Fibroblast of mammary gland (primary cell): ENCODE data around the gene HEATR1.

Experiments
- DNase-seq: peaks from one replicate; pipeline ENCODE4 v3.0.0-alpha.2; 2010; ENCODE audit warnings: low read depth
- H3K4me3 ChIP-seq: 2 replicates; pipeline ENCODE4 v1.5.1; 2011; ENCODE audit warnings: low read depth, mild to moderate bottlenecking, low read length, moderate library complexity; ENCODE audit not compliant: control insufficient read depth
- TF ChIP-seq, protein P1 (sequence below): conservative IDR thresholded peaks from 2 replicates; pipeline ENCODE4 v1.5.1; 2011; ENCODE audit warnings: low read depth, low read length, inconsistent platforms; ENCODE audit not compliant: control insufficient read depth, insufficient read depth

The HEATR1 gene, protein sequence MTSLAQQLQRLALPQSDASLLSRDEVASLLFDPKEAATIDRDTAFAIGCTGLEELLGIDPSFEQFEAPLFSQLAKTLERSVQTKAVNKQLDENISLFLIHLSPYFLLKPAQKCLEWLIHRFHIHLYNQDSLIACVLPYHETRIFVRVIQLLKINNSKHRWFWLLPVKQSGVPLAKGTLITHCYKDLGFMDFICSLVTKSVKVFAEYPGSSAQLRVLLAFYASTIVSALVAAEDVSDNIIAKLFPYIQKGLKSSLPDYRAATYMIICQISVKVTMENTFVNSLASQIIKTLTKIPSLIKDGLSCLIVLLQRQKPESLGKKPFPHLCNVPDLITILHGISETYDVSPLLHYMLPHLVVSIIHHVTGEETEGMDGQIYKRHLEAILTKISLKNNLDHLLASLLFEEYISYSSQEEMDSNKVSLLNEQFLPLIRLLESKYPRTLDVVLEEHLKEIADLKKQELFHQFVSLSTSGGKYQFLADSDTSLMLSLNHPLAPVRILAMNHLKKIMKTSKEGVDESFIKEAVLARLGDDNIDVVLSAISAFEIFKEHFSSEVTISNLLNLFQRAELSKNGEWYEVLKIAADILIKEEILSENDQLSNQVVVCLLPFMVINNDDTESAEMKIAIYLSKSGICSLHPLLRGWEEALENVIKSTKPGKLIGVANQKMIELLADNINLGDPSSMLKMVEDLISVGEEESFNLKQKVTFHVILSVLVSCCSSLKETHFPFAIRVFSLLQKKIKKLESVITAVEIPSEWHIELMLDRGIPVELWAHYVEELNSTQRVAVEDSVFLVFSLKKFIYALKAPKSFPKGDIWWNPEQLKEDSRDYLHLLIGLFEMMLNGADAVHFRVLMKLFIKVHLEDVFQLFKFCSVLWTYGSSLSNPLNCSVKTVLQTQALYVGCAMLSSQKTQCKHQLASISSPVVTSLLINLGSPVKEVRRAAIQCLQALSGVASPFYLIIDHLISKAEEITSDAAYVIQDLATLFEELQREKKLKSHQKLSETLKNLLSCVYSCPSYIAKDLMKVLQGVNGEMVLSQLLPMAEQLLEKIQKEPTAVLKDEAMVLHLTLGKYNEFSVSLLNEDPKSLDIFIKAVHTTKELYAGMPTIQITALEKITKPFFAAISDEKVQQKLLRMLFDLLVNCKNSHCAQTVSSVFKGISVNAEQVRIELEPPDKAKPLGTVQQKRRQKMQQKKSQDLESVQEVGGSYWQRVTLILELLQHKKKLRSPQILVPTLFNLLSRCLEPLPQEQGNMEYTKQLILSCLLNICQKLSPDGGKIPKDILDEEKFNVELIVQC (N-terminal part only)

DNA sequence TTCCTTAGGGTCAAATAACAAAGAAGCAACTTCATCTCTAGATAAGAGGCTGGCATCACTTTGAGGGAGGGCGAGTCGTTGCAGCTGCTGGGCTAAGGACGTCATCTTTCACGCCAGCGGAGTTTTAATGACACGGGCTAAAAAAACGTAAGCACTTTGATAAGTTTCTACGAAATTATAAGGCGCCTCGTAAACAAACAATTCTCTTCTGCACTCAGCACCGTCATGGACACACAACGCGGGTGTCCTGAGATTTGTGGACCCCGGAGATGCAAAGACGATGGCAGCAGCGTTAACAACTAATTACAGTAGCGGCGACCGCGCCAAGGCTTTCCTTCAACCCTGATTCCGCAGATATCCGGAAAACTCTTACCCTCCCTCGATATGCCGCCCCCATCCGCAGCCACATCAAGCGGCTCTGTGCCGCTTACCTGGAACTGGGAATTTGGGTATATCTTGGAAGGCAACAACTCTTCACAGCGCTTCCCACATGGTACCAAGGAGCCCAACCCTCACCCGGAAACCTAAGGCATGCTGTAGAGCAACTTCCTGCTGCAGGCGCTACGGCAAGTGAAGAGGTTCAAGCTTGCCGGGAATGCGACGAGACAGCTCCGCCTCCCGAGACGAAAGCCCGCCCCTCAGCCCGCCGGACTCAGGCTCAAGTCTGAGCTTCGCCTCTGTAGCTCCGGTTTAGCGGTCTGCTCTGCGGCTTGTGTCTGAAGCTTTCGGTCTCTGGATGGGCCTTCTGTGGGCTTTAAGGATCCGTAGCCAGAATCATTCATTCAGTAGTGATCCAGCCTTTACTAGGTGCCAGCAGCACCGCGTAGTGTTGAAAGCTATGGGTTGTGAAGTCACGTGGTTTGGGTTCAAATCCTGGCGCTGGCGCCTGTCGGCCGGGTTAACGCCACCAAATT is at the start of gene HEATR1:
HEATR1 (minus strand) TSS at position 526 of the 914 bp plus-strand sequence; CDS start at position 105, 421 bp downstream.
- peak within 1 kb of the TSS; percentile 99 for H3K4me3 ChIP-seq
- DNase-seq: peak; percentile 95
- TF ChIP-seq, protein P1, sequence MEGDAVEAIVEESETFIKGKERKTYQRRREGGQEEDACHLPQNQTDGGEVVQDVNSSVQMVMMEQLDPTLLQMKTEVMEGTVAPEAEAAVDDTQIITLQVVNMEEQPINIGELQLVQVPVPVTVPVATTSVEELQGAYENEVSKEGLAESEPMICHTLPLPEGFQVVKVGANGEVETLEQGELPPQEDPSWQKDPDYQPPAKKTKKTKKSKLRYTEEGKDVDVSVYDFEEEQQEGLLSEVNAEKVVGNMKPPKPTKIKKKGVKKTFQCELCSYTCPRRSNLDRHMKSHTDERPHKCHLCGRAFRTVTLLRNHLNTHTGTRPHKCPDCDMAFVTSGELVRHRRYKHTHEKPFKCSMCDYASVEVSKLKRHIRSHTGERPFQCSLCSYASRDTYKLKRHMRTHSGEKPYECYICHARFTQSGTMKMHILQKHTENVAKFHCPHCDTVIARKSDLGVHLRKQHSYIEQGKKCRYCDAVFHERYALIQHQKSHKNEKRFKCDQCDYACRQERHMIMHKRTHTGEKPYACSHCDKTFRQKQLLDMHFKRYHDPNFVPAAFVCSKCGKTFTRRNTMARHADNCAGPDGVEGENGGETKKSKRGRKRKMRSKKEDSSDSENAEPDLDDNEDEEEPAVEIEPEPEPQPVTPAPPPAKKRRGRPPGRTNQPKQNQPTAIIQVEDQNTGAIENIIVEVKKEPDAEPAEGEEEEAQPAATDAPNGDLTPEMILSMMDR: no peak

DNA sequence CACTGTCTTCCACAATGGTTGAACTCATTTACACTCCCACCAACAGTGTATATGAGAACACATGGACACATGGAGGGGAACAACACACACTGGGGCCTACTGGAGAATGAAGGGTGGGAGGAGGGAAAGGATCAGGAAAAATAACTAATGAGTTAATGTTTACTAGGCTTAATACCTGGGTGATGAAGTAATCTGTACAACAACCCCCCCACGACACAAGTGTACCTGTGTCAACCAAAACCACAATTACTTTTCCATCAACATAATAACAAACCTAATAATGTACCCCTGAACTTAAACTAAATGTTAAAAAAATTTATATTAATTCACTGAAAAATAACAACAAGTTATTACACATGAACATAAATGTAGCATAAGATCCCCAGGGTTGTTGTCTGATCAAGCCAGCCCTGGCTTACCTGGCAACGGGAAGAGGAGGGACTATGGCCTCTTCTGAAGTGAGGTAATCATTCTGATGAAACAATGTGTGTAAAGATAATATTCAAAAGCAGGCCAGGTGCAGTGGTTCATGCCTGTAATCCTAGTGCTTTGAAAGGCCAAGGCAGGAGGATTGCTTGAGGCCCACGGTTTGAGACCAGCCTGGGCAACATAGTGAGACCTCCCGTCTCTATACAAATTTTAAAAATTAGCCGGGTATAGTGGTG is 40.8 kb upstream of the HEATR1 start:
- TF ChIP-seq, protein P1: no peak
- DNase-seq: no peak
- no peak overlapping the region for H3K4me3 ChIP-seq

DNA sequence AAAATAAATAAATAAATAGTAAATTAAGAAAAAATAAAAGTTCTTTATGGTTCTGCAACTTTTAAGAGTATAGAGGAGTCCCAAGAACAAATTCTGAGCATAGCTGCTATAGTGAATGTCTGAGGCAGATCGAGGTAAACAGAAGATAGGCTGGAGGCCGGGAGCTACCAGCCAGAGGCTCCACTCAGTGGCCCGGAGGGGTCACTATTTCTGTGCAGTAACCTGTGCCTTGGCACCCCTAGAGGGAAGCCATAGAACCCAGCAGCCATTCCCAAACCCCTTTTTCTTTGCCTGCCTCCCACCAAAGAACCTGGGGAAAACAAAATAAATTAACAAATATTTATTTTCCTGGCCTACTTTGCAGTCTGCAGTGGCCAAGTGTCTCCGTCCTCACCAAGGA is 38.4 kb upstream of the HEATR1 start:
- DNase-seq: no peak
- no peak overlapping the region for H3K4me3 ChIP-seq
- TF ChIP-seq, protein P1: no peak

DNA sequence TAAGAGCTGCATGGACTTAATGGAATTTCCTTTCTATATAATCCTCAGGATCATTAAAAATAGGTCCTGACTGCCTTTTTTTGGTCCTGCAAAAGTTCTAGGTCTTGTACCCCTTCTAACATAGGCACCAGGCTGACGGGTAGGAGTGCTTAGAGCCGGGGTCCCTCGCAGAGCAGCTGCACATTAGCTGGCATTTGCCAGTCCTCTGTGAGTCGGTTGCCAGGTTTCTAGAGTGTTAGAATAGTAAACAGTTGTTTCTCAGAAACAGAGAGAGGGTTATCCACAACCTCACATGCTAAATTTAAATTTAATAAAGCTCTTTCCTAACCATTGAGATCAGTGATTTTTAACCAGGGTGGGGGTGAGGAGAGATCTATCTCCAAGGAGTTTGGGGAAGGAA is 35.4 kb upstream of the HEATR1 start:
- no peak overlapping the region for H3K4me3 ChIP-seq
- DNase-seq: no peak
- TF ChIP-seq, protein P1: no peak

DNA sequence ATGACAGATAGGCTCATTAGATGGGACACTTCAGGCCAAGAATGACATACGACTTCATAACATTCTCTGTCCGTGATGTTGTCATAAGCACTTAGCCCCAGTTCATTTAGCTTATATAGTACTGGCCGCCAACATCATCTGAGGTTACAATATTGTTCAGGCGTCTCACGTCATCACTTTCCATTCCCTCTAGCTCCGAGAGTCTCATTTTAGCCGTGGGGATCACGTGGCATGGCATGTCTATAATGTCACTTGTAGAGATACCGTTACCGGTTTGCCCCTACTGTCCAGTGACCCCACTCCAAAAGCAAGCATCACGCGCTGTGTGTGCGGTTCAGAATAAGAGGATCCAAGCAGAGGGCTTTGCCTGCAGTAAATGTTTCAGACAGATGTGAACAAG is 34.6 kb upstream of the HEATR1 start:
- H3K4me3 ChIP-seq: no peak overlapping the region
- no peak for DNase-seq
- TF ChIP-seq, protein P1: no peak
